GM10266 (cell line): ENCODE results near the gene ZNF74.
"Not testable (repeated sequence)": the region's sequence is repeated elsewhere in the genome, so short reads cannot be mapped to it uniquely, and the experiment has no call there.

Source experiments
- DNase-seq: peaks from one replicate; pipeline ENCODE4 v3.0.0; 2012; ENCODE audit errors: extremely low spot score
- CTCF ChIP-seq: IDR thresholded peaks from 2 replicates; pipeline ENCODE4 v1.5.1; 2012; ENCODE audit warnings: mild to moderate bottlenecking, low read depth; ENCODE audit not compliant: control insufficient read depth, insufficient read depth; ENCODE audit errors: missing control alignments

The ZNF74 gene

GRCh38 chr22:20405931-20406685, 12.2 kb downstream of the ZNF74 start:
- no peak for TF ChIP-seq CTCF

GRCh38 chr22:20406686-20407408, 12.9 kb downstream of the ZNF74 start:
- TF ChIP-seq CTCF, result no peak
- DNase-seq, result peak; percentile 31

More at GRCh38 chr22:20405931-20406685, 12.2 kb downstream of the ZNF74 start:
- DNase-seq, result no peak

- DNase-seq, result peak; percentile 20
- no peak for TF ChIP-seq CTCF
Observed at GRCh38 chr22:20407829-20408228, 13.9 kb downstream of the ZNF74 start.

GRCh38 chr22:20408891-20409290, 14.9 kb downstream of the ZNF74 start:
- no peak for DNase-seq
- TF ChIP-seq CTCF, result no peak

GRCh38 chr22:20409385-20409784, 15.4 kb downstream of the ZNF74 start:
- not testable (repeated sequence) for DNase-seq

GRCh38 chr22:20412474-20413216, 18.7 kb downstream of the ZNF74 start:
- TF ChIP-seq CTCF, result no peak
- DNase-seq, result no peak

- no peak for TF ChIP-seq CTCF
Observed at GRCh38 chr22:20413217-20414058, 19.5 kb downstream of the ZNF74 start.

More at GRCh38 chr22:20413217-20414058, 19.5 kb downstream of the ZNF74 start:
- no peak for DNase-seq
